Epithelial cell of alveolus of lung (primary cell): Measurements from ENCODE around the gene SCYL2. TPM values are rescaled to one million over a fixed set of nuclear protein-coding genes. Genes with fewer than 3 reads are reported as not detected.

Source experiments
- total RNA-seq: library from RNA; depleted of rRNA; stranded (reverse); fragments of >200 nt; gene quantifications from 2 replicates; pipeline ENCODE4 v1.2.1, GENCODE V29; 2015

SCYL2 gene, protein sequence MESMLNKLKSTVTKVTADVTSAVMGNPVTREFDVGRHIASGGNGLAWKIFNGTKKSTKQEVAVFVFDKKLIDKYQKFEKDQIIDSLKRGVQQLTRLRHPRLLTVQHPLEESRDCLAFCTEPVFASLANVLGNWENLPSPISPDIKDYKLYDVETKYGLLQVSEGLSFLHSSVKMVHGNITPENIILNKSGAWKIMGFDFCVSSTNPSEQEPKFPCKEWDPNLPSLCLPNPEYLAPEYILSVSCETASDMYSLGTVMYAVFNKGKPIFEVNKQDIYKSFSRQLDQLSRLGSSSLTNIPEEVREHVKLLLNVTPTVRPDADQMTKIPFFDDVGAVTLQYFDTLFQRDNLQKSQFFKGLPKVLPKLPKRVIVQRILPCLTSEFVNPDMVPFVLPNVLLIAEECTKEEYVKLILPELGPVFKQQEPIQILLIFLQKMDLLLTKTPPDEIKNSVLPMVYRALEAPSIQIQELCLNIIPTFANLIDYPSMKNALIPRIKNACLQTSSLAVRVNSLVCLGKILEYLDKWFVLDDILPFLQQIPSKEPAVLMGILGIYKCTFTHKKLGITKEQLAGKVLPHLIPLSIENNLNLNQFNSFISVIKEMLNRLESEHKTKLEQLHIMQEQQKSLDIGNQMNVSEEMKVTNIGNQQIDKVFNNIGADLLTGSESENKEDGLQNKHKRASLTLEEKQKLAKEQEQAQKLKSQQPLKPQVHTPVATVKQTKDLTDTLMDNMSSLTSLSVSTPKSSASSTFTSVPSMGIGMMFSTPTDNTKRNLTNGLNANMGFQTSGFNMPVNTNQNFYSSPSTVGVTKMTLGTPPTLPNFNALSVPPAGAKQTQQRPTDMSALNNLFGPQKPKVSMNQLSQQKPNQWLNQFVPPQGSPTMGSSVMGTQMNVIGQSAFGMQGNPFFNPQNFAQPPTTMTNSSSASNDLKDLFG
- total RNA-seq: 23.3 and 28.2 TPM in 2 replicates

DNA sequence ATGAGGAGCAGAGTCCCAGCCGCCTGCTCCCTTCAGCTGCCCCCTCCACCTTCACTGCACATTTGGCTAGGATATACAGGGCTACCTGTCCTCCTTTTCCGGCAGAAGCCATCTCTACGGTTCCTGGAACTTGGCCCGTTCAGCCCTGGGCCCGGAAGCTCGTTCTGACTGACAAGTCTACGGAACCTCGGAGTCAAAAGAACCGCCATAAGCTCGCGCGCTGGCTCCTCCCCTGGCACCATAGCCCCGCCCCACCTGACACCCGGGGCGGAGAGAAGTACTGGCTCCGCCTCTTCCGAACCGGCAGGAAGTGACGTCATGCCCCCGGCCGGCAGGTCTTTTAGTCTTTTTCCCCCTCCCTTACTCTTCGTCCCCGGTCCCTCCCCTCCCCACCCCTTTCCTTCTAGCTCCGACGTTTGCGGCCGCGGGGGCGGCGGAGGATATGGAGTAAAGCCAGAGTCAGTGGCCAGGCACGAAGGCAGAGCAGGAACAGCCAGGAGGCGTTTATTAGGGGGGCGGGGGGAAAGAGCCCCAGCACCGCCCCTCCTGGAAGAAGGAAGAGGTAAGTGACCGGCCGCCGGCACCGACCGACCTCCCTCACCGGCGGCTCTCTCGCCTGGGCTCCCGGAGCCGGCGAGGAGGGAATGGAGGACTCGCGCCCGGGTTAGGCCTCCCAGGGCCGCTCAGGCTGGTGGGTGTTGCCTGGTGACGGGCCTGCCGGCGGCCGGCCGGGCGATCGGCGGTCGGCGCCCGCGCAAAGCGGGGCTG lies at the start of gene SCYL2, which contains the start of gene DEPDC4:
Gene SCYL2, plus strand, starts transcription at position 343 of the 768 bp plus-strand sequence. CDS start 15,794 bp downstream, outside the sequence.
Gene DEPDC4, minus strand, starts transcription at position 245 of the 768 bp plus-strand sequence. Its CDS starts 3 bp downstream, at position 242.

DNA sequence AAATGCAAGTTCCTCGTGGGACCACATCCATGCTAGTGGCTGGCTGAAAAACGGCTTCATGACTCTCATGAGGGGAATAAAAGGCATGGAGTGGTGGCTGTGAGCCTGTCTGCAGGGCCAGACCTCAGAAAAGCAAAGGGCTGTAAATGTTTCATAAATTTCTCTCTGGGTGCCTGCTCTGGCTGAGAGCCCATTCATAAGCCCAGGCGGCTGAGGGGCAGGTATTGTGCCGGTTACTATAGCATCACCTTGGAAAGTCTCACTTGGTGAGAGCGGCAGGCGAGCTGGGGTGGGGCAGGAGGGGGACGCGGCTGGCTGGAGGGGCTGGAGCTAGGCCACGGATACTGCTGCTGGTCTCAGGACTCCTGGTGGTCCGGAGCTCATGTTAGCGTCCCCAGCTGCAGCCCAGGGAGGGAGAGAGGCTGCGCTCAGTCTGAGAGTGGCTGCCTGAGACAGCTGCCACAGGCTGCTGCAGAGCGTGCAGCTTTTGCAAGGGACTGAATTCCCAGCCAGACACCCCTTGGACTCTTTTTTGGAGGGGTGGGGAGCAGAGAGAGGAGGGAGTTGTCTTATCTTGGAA lies 89.8 kb downstream of the SCYL2 start, which contains the start of gene SLC17A8:
Gene SLC17A8, plus strand, starts transcription at position 431 of the 580 bp plus-strand sequence. CDS start 318 bp downstream, outside the sequence.

Other genes starting within 250 kb of the SCYL2 start
- gene BLTP3B, start 124.3 kb upstream of the SCYL2 start, total RNA-seq: 16.3 and 19.1 TPM in 2 replicates
- gene ACTR6, start 66.4 kb upstream of the SCYL2 start, total RNA-seq: 19.9 and 37.4 TPM in 2 replicates
- 1.2 and 6.9 TPM in 2 replicates for gene DEPDC4, start 98 bp upstream of the SCYL2 start, total RNA-seq
- gene SLC17A8, start 89.9 kb downstream of the SCYL2 start, total RNA-seq: not detected in 2 replicates
- 0.26 TPM in 1 of 2 replicates, not detected in the other for gene NR1H4, start 206.7 kb downstream of the SCYL2 start, total RNA-seq